Brain microvascular endothelial cell (primary cell): ENCODE data around the gene CARMIL1.

Experiments
- DNase-seq: peaks from one replicate; pipeline ENCODE4 v3.0.0-alpha.2; 2020
- H3K27ac ChIP-seq: fragments of 250-450 bp; sonication (Bioruptor Pico); 2 replicates; pipeline ENCODE4 v1.5.1; 2020; ENCODE audit warnings: mild to moderate bottlenecking, moderate library complexity
- H3K27me3 ChIP-seq: fragments of 250-450 bp; sonication (Bioruptor Pico); replicated peaks from 2 replicates; pipeline ENCODE4 v1.5.1; 2020; ENCODE audit warnings: mild to moderate bottlenecking
- H3K36me3 ChIP-seq: fragments of 250-450 bp; sonication (Bioruptor Pico); replicated peaks from 2 replicates; pipeline ENCODE4 v1.5.1; 2020; ENCODE audit warnings: mild to moderate bottlenecking
- H3K4me3 ChIP-seq: 2 replicates; pipeline ENCODE4 v1.5.1; 2011; ENCODE audit warnings: low read depth, mild to moderate bottlenecking, control low read depth, low read length, moderate library complexity
- in situ Hi-C: cut with HindIII; loops from 2 replicates; pipeline ENCODE4 v1.10.0; 2017; ENCODE audit warnings: low sequenced_read_pairs, low pct_ligation_motif_present
- TF ChIP-seq, protein P1 (sequence below): IDR thresholded peaks from 2 replicates; pipeline ENCODE4 v1.5.1; 2011; ENCODE audit warnings: low read depth, mild to moderate bottlenecking, moderate library complexity, low read length, control low read depth, inconsistent platforms; ENCODE audit errors: missing control alignments

CARMIL1 gene

DNA sequence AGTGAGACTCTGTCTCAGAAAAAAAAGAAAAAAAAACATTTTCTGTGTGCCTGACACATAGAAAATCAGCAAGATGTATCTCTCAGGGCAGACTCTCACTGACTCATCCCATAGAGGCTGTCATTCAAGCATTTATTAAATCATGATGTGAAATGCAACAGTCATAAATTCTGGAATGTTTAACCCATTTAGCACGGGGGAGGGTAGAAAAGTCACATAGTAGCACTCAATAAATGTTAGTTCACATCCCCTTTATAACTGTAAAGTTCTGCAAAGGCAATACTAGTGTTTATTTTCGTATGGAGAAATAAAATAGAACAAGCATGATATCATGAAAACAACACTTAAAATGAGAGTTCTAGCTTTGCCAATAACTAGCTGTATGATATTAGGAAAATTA is 15.5 kb upstream of the CARMIL1 start:
- peak; percentile 78 for DNase-seq
- TF ChIP-seq, protein P1, sequence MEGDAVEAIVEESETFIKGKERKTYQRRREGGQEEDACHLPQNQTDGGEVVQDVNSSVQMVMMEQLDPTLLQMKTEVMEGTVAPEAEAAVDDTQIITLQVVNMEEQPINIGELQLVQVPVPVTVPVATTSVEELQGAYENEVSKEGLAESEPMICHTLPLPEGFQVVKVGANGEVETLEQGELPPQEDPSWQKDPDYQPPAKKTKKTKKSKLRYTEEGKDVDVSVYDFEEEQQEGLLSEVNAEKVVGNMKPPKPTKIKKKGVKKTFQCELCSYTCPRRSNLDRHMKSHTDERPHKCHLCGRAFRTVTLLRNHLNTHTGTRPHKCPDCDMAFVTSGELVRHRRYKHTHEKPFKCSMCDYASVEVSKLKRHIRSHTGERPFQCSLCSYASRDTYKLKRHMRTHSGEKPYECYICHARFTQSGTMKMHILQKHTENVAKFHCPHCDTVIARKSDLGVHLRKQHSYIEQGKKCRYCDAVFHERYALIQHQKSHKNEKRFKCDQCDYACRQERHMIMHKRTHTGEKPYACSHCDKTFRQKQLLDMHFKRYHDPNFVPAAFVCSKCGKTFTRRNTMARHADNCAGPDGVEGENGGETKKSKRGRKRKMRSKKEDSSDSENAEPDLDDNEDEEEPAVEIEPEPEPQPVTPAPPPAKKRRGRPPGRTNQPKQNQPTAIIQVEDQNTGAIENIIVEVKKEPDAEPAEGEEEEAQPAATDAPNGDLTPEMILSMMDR = no peak
- Histone ChIP-seq H3K36me3 (no peaks in the 10 kb centered on the region), H3K27ac (peak overlapping the region; percentile 69), H3K4me3 (no peak overlapping the region), H3K27me3 (no peaks in the 10 kb centered on the region)
- in situ Hi-C loops = no loop called here

DNA sequence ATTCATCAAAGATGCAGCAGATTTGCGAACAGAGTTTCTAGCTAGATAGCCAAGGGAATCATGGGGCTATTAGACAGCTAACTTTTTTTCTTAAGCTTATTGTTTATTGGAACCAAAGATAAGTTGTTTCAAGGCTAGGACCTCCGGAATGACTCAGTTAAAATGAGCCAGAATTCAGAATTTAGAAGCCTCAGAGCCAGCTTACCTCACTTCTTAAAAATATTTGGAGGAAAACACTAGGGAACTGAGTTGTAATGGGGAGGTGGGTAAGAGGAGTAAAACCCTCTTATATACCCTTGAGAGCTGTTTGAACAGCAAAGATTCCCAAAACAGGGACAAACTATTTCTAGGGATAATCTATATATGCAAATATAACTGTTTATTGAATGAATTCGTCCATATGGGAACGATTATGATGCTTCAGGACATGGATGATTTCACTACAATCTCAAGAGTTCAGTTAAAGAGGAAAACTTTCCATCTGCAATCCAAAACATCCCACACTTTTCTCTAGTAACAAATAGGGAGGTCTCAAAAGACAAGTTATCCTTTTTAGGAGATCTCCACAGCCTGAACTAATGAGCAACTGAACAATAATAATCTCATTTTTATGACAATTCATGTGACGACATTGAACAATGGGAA is 12.6 kb upstream of the CARMIL1 start:
- Histone ChIP-seq H3K4me3 (no peak overlapping the region), H3K36me3 (no peaks in the 10 kb centered on the region), H3K27ac (no peak overlapping the region), H3K27me3 (no peaks in the 10 kb centered on the region)
- no peak for DNase-seq
- TF ChIP-seq, protein P1 = no peak
- in situ Hi-C loops = no loop called here

DNA sequence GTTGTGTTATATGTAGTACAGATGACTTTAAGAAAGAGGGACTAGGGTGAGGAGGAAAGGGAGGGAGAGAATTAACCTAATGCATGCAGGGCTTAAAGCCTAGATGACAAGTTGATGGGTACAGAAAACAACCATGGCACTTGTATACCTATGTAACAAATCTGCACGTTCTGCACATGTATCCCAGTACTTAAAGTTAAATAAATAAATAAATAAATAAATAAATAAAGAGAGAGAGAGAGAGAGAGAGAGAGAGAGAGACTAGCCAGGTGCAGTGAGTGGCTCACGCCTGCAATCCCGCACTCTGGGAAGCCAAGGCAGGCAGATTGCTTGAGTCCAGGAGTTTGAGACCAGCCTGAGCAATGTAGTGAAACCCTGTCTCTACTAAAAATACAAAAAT is 11.5 kb upstream of the CARMIL1 start:
- DNase-seq = no peak
- no peaks in the 10 kb centered on the region for H3K36me3 ChIP-seq
- in situ Hi-C loops = no loop called here
- TF ChIP-seq, protein P1 = no peak
- no peaks in the 10 kb centered on the region for H3K27me3 ChIP-seq
- no peak overlapping the region for H3K4me3 ChIP-seq
- no peak overlapping the region for H3K27ac ChIP-seq

DNA sequence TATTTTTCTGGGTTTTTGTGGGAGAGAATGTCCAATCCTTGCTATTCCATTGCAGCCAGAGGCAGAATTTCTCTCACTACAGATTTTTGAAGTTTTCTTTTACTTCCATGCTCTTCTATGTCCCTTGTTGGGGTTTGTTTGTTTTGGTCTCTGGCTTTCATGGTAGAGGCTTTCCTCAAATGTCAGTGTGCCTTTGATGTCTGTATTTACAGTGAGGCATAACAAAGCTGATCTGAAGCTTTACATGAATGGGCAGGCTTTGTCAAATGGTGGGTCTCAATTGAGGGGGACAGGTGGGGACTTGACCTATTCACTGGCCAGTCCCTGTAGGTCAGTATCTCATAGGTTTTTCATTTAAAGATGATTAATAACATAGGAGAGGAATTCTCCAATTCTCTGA is 8.6 kb upstream of the CARMIL1 start:
- no peaks in the 10 kb centered on the region for H3K27me3 ChIP-seq
- no peak for DNase-seq
- TF ChIP-seq, protein P1 = no peak
- in situ Hi-C loops = no loop called here
- no peak overlapping the region for H3K4me3 ChIP-seq
- H3K27ac ChIP-seq = no peak overlapping the region
- H3K36me3 ChIP-seq = no peaks in the 10 kb centered on the region

DNA sequence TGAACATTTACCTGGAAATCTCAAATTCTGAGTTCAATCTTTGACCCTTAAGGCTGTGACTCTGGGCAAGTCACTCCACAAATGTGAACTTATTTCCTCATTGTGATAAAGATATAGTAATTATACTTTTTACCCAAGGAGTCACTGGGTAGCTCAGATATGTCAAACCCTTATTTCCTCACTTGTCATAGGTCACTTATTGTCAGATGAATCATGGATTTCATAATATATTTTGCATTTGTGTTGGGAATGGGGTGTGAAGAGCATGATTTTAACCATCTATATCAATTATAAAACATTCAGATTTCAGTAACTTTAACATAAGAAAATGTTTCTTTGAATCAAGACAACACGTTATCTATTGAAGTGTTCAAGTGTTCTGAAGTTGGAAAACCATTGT is 3.7 kb upstream of the CARMIL1 start:
- no peaks in the 10 kb centered on the region for H3K36me3 ChIP-seq
- no peak overlapping the region for H3K4me3 ChIP-seq
- no peak for DNase-seq
- TF ChIP-seq, protein P1 = no peak
- H3K27me3 ChIP-seq = no peaks in the 10 kb centered on the region
- in situ Hi-C loops = no loop called here
- no peak overlapping the region for H3K27ac ChIP-seq

DNA sequence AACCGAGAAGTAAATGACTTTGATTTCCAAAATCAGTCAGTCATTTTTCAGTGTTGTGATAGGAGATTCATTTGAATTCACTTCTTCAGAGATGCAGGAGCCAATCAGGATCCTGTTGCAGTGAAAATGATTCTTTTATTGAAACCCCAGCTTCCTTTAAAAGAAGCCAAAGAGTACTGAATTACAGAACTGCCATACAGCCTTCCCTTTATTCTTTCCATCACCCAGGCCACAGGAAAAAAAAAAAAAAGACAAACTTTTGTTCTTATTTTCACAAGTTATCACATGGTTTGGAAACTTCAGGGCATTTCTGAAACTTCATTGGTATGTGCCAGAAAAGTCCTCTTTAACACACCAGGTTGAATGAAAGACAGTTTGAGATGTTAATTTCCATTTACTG is 1.8 kb upstream of the CARMIL1 start:
- DNase-seq = no peak
- in situ Hi-C loops = no loop called here
- TF ChIP-seq, protein P1 = no peak
- Histone ChIP-seq H3K27me3 (no peaks in the 10 kb centered on the region), H3K27ac (no peak overlapping the region), H3K4me3 (no peak overlapping the region), H3K36me3 (no peaks in the 10 kb centered on the region)
